ENCODE measurements around the gene NUP160. TPM values are rescaled to one million over a fixed set of nuclear protein-coding genes. Genes with fewer than 3 reads are reported as not detected.

NUP160 gene
- total RNA-seq, 1 donor from 2014 or later: 18.5 TPM

DNA sequence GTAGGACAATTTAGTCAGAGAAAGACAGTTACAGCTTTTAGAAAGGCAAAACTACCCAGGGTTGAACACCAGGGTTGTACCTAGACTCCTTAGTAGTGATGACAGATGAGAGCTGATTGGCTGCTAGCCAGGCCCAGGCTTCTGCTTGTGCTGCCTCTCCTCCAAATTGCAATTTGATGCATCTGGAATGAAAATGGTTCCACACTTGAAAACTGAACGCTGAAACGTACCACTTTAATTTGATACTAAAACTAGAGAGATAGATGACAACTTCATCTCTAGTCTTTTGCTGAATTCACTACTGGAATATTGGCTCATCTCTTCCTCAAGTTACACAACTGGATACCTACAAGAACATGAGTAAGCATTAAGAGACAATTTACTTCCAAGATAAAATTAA lies 61.8 kb downstream of the NUP160 start:
- H3K27me3 Mint-ChIP-seq (ENCODE audit: low read depth): no peaks in the 10 kb centered on the region

GRCh38 chr11:47784785-47785381 lies 63.3 kb downstream of the NUP160 start:
- H3K4me1 Mint-ChIP-seq (ENCODE audit: low read depth): no peaks in the 10 kb centered on the region
- no peak overlapping the region for H3K4me3 Mint-ChIP-seq (ENCODE audit: unreplicated experiment)
- DNase-seq (ENCODE audit: low spot score): no peak
- no peaks in the 10 kb centered on the region for H3K27me3 Mint-ChIP-seq (ENCODE audit: low read depth)
- H3K27ac Mint-ChIP-seq (ENCODE audit: unreplicated experiment): no peak overlapping the region
- H3K9me3 Mint-ChIP-seq (ENCODE audit: low read depth): no peaks in the 10 kb centered on the region
- TF ChIP-seq, protein P1, sequence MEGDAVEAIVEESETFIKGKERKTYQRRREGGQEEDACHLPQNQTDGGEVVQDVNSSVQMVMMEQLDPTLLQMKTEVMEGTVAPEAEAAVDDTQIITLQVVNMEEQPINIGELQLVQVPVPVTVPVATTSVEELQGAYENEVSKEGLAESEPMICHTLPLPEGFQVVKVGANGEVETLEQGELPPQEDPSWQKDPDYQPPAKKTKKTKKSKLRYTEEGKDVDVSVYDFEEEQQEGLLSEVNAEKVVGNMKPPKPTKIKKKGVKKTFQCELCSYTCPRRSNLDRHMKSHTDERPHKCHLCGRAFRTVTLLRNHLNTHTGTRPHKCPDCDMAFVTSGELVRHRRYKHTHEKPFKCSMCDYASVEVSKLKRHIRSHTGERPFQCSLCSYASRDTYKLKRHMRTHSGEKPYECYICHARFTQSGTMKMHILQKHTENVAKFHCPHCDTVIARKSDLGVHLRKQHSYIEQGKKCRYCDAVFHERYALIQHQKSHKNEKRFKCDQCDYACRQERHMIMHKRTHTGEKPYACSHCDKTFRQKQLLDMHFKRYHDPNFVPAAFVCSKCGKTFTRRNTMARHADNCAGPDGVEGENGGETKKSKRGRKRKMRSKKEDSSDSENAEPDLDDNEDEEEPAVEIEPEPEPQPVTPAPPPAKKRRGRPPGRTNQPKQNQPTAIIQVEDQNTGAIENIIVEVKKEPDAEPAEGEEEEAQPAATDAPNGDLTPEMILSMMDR (IDR thresholded peaks at IDR 0.05): no peak
- H3K36me3 Mint-ChIP-seq (ENCODE audit: low read depth): peaks cover 24% of the 10 kb centered on the region

More for the DNA sequence above, 61.8 kb downstream of the NUP160 start:
- DNase-seq (ENCODE audit: low spot score): no peak
- Mint-ChIP-seq H3K9me3 (ENCODE audit: low read depth) (no peaks in the 10 kb centered on the region), H3K27ac (ENCODE audit: unreplicated experiment) (no peak overlapping the region), H3K4me1 (ENCODE audit: low read depth) (no peaks in the 10 kb centered on the region), H3K4me3 (ENCODE audit: unreplicated experiment) (no peak overlapping the region), H3K36me3 (ENCODE audit: low read depth) (peaks cover 24% of the 10 kb centered on the region)
- TF ChIP-seq, protein P1 (IDR thresholded peaks at IDR 0.05): no peak

DNA sequence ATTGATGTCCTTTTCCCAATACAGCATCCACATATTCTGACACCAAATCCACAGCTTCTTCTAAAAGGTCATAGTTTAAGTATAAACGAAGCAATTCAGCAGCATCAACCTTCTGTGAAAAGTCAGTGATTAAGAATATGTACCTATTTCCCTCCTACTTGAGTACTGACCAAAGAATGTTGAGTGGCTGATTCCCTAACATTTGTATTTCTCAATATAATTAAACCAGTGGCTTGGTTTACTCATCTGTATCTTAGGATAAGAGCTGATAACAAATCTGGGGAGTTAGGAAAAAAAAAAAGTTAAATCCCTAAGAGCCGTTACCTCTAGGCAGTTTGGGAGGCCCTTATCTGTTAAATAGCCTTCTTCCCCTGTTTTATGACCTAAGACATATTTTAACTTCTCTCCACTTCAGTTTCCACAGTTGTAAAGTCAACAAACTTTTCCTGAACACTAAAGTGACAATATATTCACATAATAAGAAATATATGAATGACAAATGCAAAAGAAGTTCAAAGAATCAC lies 65.0 kb downstream of the NUP160 start:
- TF ChIP-seq, protein P1 (IDR thresholded peaks at IDR 0.05): no peak
- H3K4me1 Mint-ChIP-seq (ENCODE audit: low read depth): no peaks in the 10 kb centered on the region
- no peaks in the 10 kb centered on the region for H3K9me3 Mint-ChIP-seq (ENCODE audit: low read depth)
- no peaks in the 10 kb centered on the region for H3K27me3 Mint-ChIP-seq (ENCODE audit: low read depth)
- peaks cover 27% of the 10 kb centered on the region for H3K36me3 Mint-ChIP-seq (ENCODE audit: low read depth)
- no peak for DNase-seq (ENCODE audit: low spot score)
- no peak overlapping the region for H3K27ac Mint-ChIP-seq (ENCODE audit: unreplicated experiment)
- H3K4me3 Mint-ChIP-seq (ENCODE audit: unreplicated experiment): no peak overlapping the region

GRCh38 chr11:47778878-47779483 lies 69.2 kb downstream of the NUP160 start:
- Mint-ChIP-seq H3K27me3 (ENCODE audit: low read depth) (no peaks in the 10 kb centered on the region), H3K27ac (ENCODE audit: unreplicated experiment) (no peak overlapping the region), H3K36me3 (ENCODE audit: low read depth) (peaks cover 32% of the 10 kb centered on the region)

DNA sequence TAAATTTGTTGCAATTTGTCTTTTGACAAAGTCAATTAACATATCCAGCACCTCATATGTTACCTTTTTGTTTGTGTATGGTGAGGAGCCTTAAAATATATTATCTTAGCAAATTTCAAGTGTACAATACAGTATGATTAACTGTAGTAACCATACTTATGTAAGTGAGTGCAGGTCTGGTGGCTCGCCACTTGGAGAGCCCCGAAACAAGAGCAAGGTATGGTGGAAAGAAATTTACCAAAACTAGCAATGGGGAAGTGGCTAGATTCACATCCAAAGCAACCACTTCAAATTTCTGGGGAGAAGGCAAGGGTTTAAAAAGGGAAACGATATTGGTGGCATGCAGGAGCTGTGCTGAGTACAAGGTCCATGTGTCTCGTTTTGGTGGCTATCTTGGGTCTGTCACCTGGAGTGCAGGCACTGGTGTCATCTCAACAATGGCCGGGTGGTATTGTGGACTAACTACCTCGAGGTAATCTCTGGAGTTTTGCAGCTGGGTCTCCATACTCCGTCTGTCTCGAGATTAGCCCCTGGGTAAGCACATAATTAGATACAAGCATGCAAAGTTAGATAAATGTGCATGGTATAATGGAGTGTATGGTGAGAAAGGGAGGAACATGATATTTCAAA lies 72.8 kb downstream of the NUP160 start:
- Mint-ChIP-seq H3K9me3 (ENCODE audit: low read depth) (no peaks in the 10 kb centered on the region), H3K4me1 (ENCODE audit: low read depth) (no peaks in the 10 kb centered on the region), H3K27ac (ENCODE audit: unreplicated experiment) (no peak overlapping the region), H3K4me3 (ENCODE audit: unreplicated experiment) (no peak overlapping the region), H3K27me3 (ENCODE audit: low read depth) (no peaks in the 10 kb centered on the region), H3K36me3 (ENCODE audit: low read depth) (peaks cover 25% of the 10 kb centered on the region)
- no peak for DNase-seq (ENCODE audit: low spot score)
- TF ChIP-seq, protein P1 (IDR thresholded peaks at IDR 0.05): no peak

More at GRCh38 chr11:47778878-47779483, 69.2 kb downstream of the NUP160 start:
- TF ChIP-seq, protein P1 (IDR thresholded peaks at IDR 0.05): no peak
- Mint-ChIP-seq H3K4me3 (ENCODE audit: unreplicated experiment) (no peak overlapping the region), H3K9me3 (ENCODE audit: low read depth) (no peaks in the 10 kb centered on the region), H3K4me1 (ENCODE audit: low read depth) (no peaks in the 10 kb centered on the region)
- DNase-seq (ENCODE audit: low spot score): no peak

Measured in chondrocyte (in vitro differentiated cells).